Measurements from ENCODE around the gene CYP27A1. TPM values are rescaled to one million over a fixed set of nuclear protein-coding genes. Genes with fewer than 3 reads are reported as not detected.

CYP27A1 gene
- total and polyA plus RNA-seq, 9 donors, result 22.0 to 59.5 (median 34.4) TPM

DNA sequence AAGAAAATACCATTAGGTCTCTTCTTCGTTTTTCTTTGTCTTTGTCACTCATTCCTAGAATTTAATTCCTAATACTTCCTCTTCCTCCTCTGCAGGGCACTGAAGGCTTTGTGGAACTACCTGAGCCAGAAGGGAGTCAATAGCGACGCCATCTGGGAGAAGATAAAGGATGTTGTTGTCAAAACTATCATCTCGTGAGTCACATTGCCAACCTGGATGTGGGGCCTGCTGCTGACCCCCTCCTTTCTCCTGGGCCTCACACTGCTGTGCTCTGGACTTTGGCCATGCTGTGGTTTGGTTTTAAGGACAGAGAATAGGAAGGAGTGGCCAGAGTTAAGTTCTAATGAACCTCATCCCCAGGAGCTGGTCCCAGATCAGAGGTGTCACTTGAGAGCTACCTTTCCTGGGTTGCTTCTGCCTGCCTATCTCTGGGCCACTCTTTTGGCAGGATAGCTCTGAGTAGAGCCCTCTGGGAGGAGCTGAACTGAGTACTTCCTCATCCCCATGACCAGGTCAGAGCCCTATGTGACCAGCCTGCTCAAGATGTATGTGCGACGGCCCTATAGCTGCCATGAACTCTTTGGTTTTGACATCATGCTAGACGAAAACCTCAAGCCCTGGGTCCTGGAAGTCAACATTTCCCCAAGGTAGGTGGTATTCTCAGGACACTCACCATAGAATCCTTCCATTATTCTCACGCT lies 33.1 kb upstream of the CYP27A1 start:
- no peak for DNase-seq
- H3K4me3 ChIP-seq, result no peak overlapping the region
- intact Hi-C loops (cut with DNase I), result no loop called here
- TF ChIP-seq, protein P1, sequence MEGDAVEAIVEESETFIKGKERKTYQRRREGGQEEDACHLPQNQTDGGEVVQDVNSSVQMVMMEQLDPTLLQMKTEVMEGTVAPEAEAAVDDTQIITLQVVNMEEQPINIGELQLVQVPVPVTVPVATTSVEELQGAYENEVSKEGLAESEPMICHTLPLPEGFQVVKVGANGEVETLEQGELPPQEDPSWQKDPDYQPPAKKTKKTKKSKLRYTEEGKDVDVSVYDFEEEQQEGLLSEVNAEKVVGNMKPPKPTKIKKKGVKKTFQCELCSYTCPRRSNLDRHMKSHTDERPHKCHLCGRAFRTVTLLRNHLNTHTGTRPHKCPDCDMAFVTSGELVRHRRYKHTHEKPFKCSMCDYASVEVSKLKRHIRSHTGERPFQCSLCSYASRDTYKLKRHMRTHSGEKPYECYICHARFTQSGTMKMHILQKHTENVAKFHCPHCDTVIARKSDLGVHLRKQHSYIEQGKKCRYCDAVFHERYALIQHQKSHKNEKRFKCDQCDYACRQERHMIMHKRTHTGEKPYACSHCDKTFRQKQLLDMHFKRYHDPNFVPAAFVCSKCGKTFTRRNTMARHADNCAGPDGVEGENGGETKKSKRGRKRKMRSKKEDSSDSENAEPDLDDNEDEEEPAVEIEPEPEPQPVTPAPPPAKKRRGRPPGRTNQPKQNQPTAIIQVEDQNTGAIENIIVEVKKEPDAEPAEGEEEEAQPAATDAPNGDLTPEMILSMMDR (IDR thresholded peaks at IDR 0.05), result no peak
- TF ChIP-seq POLR2A (IDR thresholded peaks at IDR 0.05), result no peak
- TF ChIP-seq EP300 (IDR thresholded peaks at IDR 0.05), result no peak
- no peaks in the 10 kb centered on the region for H3K27me3 ChIP-seq
- H3K36me3 ChIP-seq, result no peaks in the 10 kb centered on the region
- H3K4me1 ChIP-seq (ENCODE audit: insufficient read depth), result no peaks in the 10 kb centered on the region
- no peak overlapping the region for H3K27ac ChIP-seq
- H3K9me3 ChIP-seq, result no peaks in the 10 kb centered on the region
- WGBS, 3 donors, result 88 to 93% (median 90%) methylated on average over 8 of the region's 8 CpGs

DNA sequence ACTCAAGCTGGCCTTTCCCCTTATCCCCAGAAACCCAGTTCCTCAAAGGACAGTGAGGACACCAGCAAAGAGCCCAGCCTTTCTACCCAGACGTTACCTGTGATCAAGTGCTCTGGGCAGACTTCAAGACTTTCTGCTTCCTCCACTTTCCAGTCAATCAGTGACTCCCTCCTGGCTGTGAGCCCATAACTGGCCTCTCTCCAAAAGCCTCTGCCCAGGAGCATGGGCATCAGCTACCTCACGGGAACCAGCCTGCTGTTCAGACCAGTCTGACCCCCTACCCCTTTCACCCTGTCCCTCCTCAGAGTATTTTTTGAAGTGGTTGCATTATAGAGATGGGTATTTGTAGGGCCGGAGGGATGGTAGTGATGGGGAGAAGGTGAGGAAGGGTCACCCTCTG lies 27.7 kb upstream of the CYP27A1 start:
- TF ChIP-seq, protein P1 (IDR thresholded peaks at IDR 0.05), result no peak
- 87 to 100% (median 94%) methylated on average over 3 of the region's 3 CpGs for WGBS, 3 donors
- no peak overlapping the region for H3K4me3 ChIP-seq
- no peak for DNase-seq
- intact Hi-C loops (cut with DNase I), result no loop called here
- no peak overlapping the region for H3K27ac ChIP-seq
- H3K9me3 ChIP-seq, result no peaks in the 10 kb centered on the region
- H3K4me1 ChIP-seq (ENCODE audit: insufficient read depth), result no peaks in the 10 kb centered on the region
- no peaks in the 10 kb centered on the region for H3K36me3 ChIP-seq
- no peaks in the 10 kb centered on the region for H3K27me3 ChIP-seq

DNA sequence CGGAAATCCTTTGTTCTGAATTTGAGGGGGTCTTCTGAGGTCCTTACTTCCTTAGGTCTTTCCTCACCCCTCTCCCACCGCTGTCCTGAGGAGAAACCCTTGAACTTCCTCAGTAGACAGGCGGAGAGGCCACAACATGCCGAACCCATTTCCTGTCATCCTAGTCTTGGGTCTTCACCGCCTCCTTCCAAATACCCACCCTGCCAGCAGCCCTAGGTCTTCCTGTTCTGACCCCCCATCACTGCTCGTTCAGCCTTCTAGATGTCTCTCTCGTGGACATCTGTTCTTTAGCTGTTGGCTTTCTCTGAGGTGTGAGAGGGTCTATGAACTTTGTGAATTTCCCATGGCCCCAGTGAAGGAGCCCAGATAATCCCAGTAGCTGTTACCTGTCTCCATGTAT lies 27.2 kb upstream of the CYP27A1 start:
- Histone ChIP-seq H3K4me3 (no peak overlapping the region), H3K27me3 (no peaks in the 10 kb centered on the region), H3K36me3 (no peaks in the 10 kb centered on the region), H3K27ac (no peak overlapping the region), H3K4me1 (ENCODE audit: insufficient read depth) (no peaks in the 10 kb centered on the region), H3K9me3 (no peaks in the 10 kb centered on the region)
- WGBS, 3 donors, result 88 to 96% (median 95%) methylated on average over 7 of the region's 7 CpGs
- intact Hi-C loops (cut with DNase I), result no loop called here
- no peak for DNase-seq
- TF ChIP-seq EP300 (IDR thresholded peaks at IDR 0.05), result no peak
- TF ChIP-seq POLR2A (IDR thresholded peaks at IDR 0.05), result no peak
- TF ChIP-seq, protein P1 (IDR thresholded peaks at IDR 0.05), result no peak

DNA sequence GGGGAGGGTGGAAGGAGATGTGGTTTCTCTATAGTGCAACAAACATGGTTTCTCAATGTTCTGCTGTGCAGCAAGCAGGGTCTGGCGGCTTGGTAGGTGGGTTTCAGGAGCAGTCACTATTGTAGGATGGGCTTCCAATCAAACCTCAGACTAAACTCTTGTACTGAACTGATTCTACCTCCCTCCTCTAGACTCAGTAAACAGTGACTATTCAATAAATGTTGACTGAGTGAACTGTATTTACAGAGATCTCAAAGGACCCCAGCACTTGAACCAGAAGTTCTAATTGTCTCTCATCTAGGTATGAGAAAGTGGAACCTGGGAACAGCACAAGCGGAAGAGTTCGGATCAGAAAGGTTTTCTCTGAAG lies 26.8 kb upstream of the CYP27A1 start:
- H3K36me3 ChIP-seq, result no peaks in the 10 kb centered on the region
- TF ChIP-seq, protein P1 (IDR thresholded peaks at IDR 0.05), result no peak
- TF ChIP-seq POLR2A (IDR thresholded peaks at IDR 0.05) (no peak), EP300 (IDR thresholded peaks at IDR 0.05) (no peak)
- no peaks in the 10 kb centered on the region for H3K9me3 ChIP-seq
- no peaks in the 10 kb centered on the region for H3K27me3 ChIP-seq
- no peak overlapping the region for H3K4me3 ChIP-seq
- H3K27ac ChIP-seq, result no peak overlapping the region
- WGBS, 3 donors, result 97 to 98% (median 97%) methylated on average over 3 of the region's 3 CpGs
- intact Hi-C loops (cut with DNase I), result no loop called here
- no peak for DNase-seq
- H3K4me1 ChIP-seq (ENCODE audit: insufficient read depth), result no peaks in the 10 kb centered on the region
